HPDE6-E6E7 (cell line): ENCODE results near the gene PABPN1.
A peak's percentile ranks its signal among the peaks of the same experiment; 100 is the strongest.
"Not testable (repeated sequence)": the region's sequence is repeated elsewhere in the genome, so short reads cannot be mapped to it uniquely, and the experiment has no call there.

Experiments used
- DNase-seq: peaks from one replicate; pipeline ENCODE4 v3.0.0; 2011; ENCODE audit warnings: missing footprints; ENCODE audit errors: extremely low spot score

Gene PABPN1

DNA sequence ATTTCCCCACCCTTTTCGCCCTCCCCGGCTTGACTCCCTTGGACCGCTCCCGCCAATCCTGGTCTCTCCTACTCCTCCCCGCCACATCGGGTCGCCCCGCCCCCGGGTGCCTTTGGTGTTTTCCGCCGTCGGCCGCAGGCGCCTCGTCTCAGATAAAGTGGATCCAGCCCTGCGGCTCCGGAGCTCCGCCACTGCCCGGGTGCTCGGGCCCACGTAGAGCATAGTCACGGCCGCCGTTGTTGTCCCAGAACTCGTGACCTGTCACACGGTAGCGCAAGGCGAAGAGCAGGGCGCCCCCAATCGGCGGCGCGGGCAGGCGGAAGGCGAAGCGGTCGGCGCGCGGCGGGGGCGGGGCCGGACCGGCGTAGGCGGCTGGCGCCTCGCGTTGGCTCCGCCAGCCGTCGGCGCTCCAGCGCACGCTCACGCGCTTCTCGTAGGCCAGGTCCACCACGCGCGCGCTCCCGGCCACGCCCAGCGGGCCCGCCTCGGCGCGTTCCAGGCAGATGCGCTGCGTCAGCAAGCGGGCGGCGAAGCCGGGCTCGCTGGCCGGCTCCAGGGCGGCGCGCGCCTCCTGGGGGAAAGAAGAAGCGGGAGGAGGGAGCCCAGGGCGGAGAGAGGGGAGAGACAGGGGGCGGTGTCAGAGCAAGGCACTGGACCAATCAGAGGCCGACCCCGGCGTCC lies 19.8 kb upstream of the PABPN1 start:
- peak; percentile 94 for DNase-seq

- DNase-seq: no peak
Measured at GRCh38 chr14:23301969-23302289, 19.3 kb upstream of the PABPN1 start.

DNA sequence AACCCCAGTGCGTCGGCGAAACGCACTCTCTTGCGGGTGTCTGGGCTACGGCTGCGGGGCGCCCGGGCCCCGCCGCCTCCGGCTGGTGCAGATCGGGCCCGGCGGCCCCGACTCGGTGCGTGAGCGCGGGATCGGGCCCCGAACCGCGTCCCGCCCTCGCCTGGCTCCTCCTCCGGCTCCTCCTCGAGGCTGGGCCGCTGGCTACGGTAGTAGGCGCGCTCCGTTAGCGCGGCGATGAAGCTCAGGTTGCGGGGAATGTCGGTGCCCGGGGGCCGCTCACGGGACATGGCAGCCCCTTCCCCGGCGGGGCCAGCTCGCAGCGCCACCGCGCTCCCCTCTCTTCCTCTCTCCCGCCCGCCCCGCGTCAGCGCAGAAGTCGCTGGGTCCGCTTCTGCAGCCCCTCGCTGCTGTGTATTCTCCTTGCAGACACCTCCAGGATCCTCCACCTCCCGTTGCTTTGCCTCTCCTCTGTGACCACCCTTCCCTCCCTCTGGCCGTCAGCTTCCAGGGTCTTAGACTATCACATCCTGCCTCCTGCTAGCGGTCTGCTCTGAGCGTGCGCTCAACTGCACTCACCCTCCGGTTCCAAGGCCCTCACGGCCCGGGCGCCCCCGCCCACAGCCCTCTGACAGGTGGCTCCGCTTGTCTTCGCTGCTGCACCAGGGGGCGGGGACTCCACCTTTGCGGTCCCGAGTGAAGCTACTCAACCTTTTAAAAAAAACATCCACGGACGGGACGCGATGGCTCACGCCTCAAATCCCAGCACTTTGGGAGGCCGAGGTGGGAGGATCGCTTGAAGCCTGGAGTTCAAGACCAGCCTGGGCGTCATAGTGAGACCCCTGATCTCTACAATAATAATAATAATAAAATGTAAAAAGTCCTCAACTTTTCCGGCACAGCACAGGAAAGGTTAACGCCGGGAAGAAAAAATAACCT lies 18.7 kb upstream of the PABPN1 start, which contains the start of gene PPP1R3E:
Gene PPP1R3E (minus strand): TSS at position 570 of the 936 bp plus-strand sequence. CDS start 283 bp downstream, at position 287.
- no peak for DNase-seq

DNA sequence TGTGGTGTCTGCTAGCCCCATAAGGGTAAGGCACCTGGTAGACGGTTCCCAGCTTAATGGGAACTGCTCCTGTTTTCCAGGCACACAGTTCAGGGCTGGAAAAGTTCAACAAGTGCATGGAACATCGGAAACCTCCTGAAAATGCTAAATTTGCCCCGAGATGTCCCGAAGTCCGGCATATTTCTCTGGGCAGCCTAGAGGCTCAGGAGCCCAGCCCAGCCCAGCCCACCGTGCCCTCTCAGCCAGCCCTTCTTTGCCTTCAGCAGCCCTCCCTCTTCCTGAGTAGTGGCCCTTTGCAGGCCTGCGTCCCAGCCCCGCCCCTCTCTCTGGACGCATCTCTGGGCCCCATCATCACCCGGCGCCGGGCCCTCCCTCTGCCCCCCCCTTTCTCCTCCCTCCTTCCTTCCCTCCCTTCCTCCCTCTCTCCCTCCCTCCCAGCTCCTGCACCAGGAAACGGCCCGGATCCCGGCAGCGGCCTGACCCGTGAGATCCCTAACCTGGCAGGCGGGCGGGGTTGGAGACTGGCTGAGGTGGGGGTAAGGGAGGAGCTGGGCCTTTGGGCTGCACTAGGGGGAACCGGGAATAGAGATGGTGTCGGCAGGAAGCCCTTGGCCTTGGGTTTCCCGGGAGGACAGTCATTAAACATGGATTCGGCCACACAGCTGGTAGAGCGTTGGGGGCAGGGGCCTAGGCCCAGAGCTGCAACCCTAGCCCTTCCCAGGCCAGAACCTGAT lies 14.7 kb upstream of the PABPN1 start, which contains the start of gene BCL2L2:
Gene BCL2L2 (plus strand): TSS at position 422 of the 734 bp plus-strand sequence. CDS start 935 bp downstream, outside the sequence.
- DNase-seq: peak; percentile 60

GRCh38 chr14:23307146-23307530 lies 14.1 kb upstream of the PABPN1 start:
- no peak for DNase-seq

GRCh38 chr14:23307687-23308644 lies 13.3 kb upstream of the PABPN1 start:
- DNase-seq: no peak

DNA sequence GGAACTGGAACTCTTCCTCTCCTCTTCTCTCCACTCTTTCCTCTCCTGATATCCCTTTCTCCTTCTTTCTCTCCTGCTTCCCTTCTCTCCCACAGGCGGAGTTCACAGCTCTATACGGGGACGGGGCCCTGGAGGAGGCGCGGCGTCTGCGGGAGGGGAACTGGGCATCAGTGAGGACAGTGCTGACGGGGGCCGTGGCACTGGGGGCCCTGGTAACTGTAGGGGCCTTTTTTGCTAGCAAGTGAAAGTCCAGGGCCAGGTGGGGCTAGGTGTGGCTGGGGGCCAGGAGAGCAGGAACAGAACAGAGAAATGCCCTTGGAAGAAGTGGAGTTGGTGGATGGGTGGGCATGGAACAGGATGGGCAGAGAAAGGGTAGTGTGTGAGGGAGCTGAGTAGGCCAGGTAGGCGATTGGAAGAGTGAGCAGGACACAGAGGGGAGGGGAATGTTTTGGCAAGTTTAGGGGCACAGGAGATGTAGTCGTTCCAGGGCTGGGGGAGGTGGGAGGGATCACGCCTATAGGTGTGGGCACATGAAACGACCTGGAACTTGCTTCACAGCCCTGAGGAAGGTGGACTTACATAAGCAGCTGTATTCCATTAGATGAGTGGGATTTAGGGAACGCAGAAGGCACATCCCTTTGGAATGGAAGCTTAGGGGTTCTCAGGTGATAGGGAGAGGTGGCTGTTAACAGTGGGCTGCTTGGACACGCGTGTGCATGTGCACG lies 12.4 kb upstream of the PABPN1 start:
- no peak for DNase-seq

GRCh38 chr14:23310546-23310945 lies 10.7 kb upstream of the PABPN1 start:
- DNase-seq: no peak

DNA sequence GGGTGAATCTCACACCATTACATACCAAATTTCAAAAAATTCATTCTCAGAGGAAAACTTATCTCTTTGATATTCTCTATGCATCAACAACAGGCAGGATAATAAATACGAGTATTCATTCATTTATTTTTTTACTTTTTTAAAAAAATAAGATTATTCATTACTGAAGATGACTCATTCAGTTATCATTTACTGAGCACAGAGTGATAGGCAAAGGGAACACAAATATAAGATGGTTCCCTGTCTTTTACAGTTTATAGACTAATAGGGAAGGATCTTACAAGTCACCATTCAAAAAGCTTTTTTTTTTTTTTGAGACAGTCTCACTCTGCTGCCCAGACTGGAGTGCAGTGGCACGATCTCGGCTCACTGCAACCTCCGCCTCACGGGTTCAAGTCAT lies 5.0 kb upstream of the PABPN1 start:
- DNase-seq: no peak

GRCh38 chr14:23319746-23320583 lies 1.3 kb upstream of the PABPN1 start:
- no peak for DNase-seq

- DNase-seq: no peak
Measured at GRCh38 chr14:23321572-23322547, 603 bp downstream of the PABPN1 start.

- no peak for DNase-seq
Measured at GRCh38 chr14:23322568-23323517, 1.6 kb downstream of the PABPN1 start.

GRCh38 chr14:23323838-23324454 lies 2.7 kb downstream of the PABPN1 start:
- DNase-seq: no peak

- no peak for DNase-seq
Measured at GRCh38 chr14:23324455-23324846, 3.2 kb downstream of the PABPN1 start.

DNA sequence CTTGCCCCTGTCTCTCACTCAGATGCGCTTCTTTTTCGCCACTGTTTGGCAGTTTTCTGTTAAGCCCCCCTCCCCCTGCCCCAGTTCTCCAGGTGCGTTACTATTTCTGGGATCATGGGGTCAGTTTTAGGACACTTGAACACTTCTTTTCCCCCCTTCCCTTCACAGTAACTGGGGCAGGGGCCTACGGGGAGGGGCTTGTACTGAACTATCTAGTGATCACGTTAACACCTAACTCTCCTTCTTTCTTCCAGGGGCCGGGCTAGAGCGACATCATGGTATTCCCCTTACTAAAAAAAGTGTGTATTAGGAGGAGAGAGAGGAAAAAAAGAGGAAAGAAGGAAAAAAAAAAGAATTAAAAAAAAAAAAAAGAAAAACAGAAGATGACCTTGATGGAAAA lies 3.7 kb downstream of the PABPN1 start:
- no peak for DNase-seq

- not testable (repeated sequence) for DNase-seq
Measured at GRCh38 chr14:23325746-23326145, 4.5 kb downstream of the PABPN1 start.
